Measurements from ENCODE around the gene OSBPL1A.
"Not testable (repeated sequence)": the region's sequence is repeated elsewhere in the genome, so short reads cannot be mapped to it uniquely, and the experiment has no call there.

GRCh38 chr18:24359787-24360530 lies 37.7 kb downstream of the OSBPL1A start:
- not testable (repeated sequence) for TF ChIP-seq POLR2AphosphoS5, POLR2A (IDR thresholded peaks at IDR 0.05)
- peak; percentile 29 to 50 for TF ChIP-seq CTCF (IDR thresholded peaks at IDR 0.05)

Measured in suprapubic skin (tissue), 4 donors.